ENCODE data around the gene GNAT1. TPM values are rescaled to one million over a fixed set of nuclear protein-coding genes. Genes with fewer than 3 reads are reported as not detected.

GNAT1 gene
- total RNA-seq, 2 experiments from 2014 or later: not detected

DNA sequence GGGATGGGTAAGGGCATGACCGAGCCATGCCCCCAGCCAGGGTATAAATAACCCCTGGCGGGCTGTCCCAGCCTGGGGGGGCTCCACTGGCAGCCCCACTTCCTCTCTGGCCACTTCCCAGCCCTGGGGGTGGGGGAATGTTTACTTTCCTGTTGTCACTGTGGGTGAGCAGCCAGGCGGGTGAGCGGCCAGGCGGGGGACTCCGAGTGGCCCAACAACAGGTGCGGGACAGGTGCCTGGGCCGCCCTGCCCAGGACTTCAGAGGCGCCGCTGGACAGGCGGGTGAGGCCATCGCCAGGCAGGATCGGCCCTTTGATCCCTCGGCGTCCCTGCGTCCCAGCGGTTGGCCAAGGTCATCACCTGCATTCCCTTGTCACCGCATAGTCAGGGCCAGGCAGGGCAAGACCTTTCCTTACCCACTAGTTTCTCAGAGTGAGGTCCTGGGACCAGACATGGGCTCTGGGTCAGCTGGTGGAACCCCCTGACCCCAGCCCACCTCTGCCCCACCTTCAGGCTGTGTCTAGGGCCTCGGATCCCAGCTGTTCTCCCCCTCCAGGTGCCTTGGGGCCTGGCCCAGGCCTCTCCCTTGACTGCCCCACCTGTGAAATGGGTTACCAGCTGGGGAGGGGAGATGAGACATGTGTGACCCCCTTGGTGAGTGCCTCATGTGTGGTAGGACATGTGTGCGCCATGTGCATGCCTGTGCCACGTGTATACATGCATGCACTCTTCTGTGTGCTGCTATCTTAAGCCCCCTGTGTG lies 19.7 kb upstream of the GNAT1 start:
- no peak for DNase-seq (ENCODE audit: low spot score)
- no peaks in the 10 kb centered on the region for H3K36me3 ChIP-seq (ENCODE audit: insufficient read depth, low read length)
- intact Hi-C loops (cut with micrococcal nuclease; ENCODE audit: unreplicated experiment): no loop called here
- POLR2A ChIA-PET: no interaction called here
- no peaks in the 10 kb centered on the region for H3K9me3 ChIP-seq (ENCODE audit: low read length)
- H2AFZ ChIP-seq (ENCODE audit: low read length): no peak overlapping the region
- H3K4me1 ChIP-seq (ENCODE audit: insufficient read depth, low read length, poor library complexity, severe bottlenecking): no peaks in the 10 kb centered on the region
- no peaks in the 10 kb centered on the region for H3K79me2 ChIP-seq (ENCODE audit: insufficient read depth, low read depth, low read length)
- TF ChIP-seq CTCF (conservative IDR thresholded peaks at IDR 0.05; ENCODE audit: low read length) (no peak), EZH2phosphoT487 (IDR thresholded peaks at IDR 0.05; ENCODE audit: borderline replicate concordance, low read depth, low read length) (no peak)
- no peak overlapping the region for H3K4me2 ChIP-seq (ENCODE audit: low read length)
- no TSS peak for BruUV-seq (replicated peaks)
- H3K27ac ChIP-seq (ENCODE audit: low read depth, low read length, poor library complexity, severe bottlenecking): no peak overlapping the region
- H3K4me3 ChIP-seq (ENCODE audit: low read depth, low read length, poor library complexity, severe bottlenecking): no peak overlapping the region
- CTCF ChIA-PET (ENCODE audit: unreplicated experiment): no interaction called here
- H3K9me2 ChIP-seq (ENCODE audit: insufficient read depth, low read length): no peaks in the 10 kb centered on the region
- no peaks in the 10 kb centered on the region for H4K20me1 ChIP-seq (ENCODE audit: insufficient read depth, low read length)

GRCh38 chr3:50172626-50173220 lies 18.7 kb upstream of the GNAT1 start:
- Histone ChIP-seq H3K4me1 (ENCODE audit: insufficient read depth, low read length, poor library complexity, severe bottlenecking) (no peaks in the 10 kb centered on the region), H3K9me3 (ENCODE audit: low read length) (no peaks in the 10 kb centered on the region), H4K20me1 (ENCODE audit: insufficient read depth, low read length) (no peaks in the 10 kb centered on the region), H2AFZ (ENCODE audit: low read length) (no peak overlapping the region), H3K4me2 (ENCODE audit: low read length) (no peak overlapping the region), H3K36me3 (ENCODE audit: insufficient read depth, low read length) (no peaks in the 10 kb centered on the region), H3K4me3 (ENCODE audit: low read depth, low read length, poor library complexity, severe bottlenecking) (no peak overlapping the region), H3K27ac (ENCODE audit: low read depth, low read length, poor library complexity, severe bottlenecking) (no peak overlapping the region), H3K9me2 (ENCODE audit: insufficient read depth, low read length) (no peaks in the 10 kb centered on the region), H3K79me2 (ENCODE audit: insufficient read depth, low read depth, low read length) (no peaks in the 10 kb centered on the region)
- TF ChIP-seq CTCF (conservative IDR thresholded peaks at IDR 0.05; ENCODE audit: low read length) (no peak), EZH2phosphoT487 (IDR thresholded peaks at IDR 0.05; ENCODE audit: borderline replicate concordance, low read depth, low read length) (no peak)
- no TSS peak for BruUV-seq (replicated peaks)
- DNase-seq (ENCODE audit: low spot score): no peak
- intact Hi-C loops (cut with micrococcal nuclease; ENCODE audit: unreplicated experiment): no loop called here
- ChIA-PET CTCF (ENCODE audit: unreplicated experiment) (no interaction called here), POLR2A (no interaction called here)

All from OCI-LY7 (cell line).